Jurkat, Clone E6-1 (cell line): ENCODE measurements around the gene SPATA2.

ENCODE experiments used
- DNase-seq: peaks from one replicate; pipeline ENCODE4 v3.0.0-alpha.2; 2011; ENCODE audit warnings: low read depth, low spot score
- H3K4me3 ChIP-seq: 2 replicates; pipeline ENCODE4 v1.5.1; 2011; ENCODE audit warnings: mild to moderate bottlenecking, low read length, control low read depth, moderate library complexity

SPATA2 gene

DNA sequence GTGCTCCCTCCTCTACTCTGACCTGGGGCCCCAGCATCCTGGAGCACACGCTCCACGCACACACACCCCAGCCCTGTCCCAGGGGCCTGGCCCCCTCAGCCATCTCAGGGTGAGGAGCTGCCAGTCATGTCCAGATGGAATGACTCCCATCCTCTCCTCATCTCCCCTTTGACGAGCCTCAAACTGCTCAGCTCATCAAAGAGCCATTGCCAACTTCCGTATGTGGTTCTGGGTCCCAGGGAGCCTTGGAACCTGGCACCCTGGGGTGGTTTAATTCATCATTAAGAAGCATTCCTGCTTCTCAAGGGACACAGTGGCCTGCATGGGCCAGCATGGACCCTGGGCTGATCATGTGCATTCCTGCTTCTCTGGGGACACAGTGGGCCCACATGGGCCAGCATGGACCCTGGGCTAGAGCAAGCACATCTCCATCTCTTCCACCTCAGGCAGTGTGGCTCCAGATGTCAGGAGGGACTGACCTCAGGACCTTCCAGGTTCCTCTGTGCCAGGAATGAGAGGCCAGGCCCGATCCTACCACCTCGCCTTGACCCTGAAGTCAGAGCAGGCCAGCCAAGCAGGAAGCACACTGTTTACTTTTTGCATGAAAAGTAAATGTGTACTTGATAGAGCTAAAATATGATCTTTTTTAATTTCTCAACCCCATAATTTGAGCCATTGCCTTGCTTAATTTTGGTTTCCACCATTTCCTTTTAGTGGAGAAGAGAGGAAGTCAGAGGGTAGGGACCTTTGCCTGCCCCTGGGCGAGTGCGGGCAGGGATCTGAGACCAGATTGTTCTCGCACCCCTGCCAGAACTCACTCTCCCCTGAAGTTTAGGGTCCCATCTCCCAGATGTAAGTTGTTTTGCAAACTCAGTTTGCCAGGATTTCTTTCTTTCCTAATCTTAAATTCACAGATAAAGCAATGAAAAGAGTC lies 26.1 kb downstream of the SPATA2 start:
- no peak overlapping the region for H3K4me3 ChIP-seq
- DNase-seq: no peak

DNA sequence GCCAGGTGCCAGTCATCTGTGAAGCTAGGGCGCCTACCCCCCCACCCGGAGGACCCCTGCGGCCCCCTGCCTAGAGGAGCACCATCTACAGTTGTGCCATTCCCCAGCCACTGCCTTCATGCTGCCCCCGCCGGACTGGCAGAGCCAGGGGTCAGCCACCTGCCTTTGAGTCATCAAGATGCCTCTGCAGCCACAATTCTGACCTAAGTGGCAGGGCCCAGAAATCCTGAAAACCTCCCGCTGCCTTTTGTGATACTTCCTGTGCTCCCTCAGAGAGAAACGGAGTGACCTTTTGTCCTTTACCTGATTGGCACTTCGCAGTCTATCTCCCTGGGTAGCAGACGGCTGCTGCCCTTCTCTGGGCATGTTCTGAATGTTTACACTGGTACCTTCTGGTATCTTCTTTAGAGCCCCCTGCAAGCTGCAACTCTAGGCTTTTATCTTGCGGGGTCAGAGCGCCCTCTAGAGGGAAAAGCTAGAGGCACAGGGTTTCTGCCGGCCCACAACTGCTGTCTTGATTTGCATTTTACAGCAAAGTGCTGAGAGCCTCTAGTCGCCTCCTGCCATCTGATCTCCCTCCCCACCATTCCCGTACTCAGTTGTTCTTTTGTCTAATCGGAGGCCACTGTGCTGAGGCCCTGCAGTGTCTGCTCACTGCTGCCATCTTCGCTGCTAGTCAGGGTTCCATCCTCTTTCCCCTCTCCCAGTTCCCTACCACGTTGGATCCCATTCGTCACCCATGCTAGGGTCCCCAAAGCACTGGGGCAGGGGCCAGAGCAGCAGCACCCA lies 26.9 kb downstream of the SPATA2 start:
- no peak overlapping the region for H3K4me3 ChIP-seq
- DNase-seq: peak; percentile 48

DNA sequence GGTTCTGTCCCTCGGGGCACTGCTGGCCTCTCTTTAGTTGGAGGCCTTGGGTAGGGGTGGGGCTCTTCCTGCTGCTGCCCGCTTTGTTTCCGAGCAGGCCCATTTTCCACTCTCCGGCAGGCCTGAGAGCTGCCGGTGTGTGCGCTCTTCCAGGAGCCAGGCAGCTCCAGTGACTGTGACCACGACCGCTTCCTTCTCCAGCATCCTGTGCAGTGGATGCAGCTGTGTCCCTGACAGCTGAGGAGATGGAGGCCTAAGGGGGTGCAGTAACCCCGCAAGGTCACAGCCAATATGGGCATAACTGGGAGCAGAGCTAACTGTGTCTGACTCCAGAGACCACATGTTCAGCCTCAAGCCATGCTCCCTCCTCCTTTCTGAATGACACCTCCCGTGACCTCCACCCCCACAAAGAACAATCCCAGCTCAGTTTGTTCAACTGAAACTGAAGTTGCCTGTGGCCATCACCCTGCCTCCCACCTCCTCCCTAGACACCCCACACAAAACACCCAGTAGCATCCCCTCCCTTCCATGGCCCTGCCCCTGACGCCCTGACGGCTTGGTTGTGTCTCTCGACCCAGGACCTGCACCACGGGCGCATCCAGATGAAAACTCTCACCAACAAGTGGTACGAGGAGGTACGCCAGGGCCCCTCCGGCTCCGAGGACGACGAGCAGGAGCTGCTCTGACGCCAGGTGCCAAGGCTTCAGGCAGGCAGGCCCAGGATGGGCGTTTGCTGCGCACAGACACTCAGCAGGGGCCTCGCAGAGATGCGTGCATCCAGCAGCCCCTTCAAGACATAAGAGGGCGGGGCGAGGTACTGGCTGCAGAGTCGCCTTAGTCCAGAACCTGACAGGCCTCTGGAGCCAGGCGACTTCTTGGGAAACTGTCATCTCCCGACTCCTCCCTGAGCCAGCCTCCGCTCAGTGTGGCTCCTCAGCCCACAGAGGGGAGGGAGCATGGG lies 27.8 kb downstream of the SPATA2 start:
- no peak overlapping the region for H3K4me3 ChIP-seq
- DNase-seq: no peak

DNA sequence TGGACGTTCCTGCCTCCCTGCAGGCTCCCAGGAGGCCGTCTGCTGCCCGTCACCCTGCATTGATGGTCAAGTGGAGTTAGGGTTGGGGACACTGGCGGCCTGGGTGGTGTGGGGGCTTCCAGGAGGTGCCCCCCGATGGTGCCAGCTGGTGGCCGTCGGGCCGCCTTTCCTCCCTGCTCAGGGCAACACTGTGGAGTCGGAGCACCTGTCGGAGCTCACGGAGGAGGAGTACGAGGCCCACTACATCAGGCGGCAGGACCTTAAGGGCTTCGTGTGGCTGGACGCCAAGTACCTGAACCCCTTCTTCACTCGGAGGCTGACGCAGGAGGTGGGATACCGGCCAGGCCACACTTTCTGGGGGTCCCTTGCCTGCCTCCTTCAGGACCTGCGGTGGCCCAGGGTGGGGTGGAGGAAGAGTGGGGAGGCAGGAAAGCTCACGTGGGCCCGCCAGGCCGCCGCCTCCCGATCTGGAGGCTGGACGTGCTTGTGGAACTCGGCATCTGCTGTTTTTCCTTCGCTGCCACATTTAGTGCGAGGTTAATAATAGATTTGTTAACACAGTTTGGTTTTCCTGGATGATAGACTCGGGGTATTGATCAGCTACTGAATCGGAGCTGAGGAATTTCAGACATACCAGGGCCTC lies 28.6 kb downstream of the SPATA2 start:
- no peak for DNase-seq
- no peak overlapping the region for H3K4me3 ChIP-seq

DNA sequence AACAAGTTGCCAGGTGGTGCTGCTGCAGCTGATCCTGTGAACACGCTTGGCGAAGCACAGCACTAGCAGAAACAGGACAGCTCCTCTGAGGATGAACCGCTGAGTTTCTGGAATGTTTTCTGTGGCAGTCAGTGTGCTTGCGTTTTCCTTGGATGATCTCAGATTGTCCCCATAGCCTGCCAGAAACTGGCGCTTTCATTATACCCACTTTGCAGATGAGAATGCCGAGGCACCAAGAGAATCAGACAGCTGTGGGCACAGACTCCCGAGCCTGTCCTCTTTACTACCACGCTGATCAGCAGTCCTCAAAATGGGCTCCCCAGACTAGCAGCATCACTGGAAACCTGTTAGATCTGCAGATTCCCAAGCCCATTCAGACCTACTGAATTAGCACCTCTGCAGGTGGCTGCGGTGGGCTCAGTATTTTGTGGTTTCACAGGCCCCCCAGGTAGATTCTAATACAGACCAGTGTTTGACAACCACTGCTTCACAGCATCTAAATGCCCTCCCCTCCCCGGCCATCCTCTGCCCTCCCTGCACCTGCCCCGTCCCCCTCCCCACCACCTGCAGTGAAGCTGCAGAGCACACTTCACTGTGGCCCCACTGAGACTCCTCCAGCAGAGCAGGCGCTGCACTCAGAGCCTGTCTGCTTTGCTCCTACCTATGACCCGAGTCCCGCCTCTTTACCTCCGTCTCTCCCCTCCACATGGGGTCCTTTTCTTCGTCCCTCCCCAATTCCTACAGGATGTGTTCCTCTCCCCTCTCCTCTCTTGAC lies 29.6 kb downstream of the SPATA2 start:
- DNase-seq: no peak
- no peak overlapping the region for H3K4me3 ChIP-seq

DNA sequence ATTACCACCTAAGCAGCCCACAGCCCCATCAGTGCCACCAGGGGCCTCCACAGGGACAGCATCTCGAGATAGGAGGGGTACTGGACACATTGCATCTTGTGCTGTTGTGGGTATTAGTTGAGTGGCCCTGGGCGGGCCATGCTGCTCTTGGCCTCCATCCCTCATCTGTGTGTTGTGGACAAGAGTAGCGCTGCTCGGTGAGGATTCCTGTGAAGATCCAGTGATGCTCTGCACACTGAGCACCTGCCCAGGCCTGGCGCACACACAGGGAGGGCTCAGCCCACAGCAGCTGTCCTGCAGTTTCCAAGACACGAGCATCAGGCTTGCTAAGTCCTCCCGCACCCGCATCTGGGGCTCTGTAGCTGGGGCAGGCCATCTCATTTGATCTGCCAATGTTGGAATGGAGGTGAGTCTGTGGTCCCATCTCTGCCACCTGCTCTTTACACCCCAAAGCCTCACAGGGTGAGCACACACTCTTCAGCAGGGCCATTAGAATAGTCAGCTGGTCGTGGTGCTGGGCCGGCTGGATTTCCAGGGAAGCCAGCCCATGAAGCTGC lies 32.0 kb downstream of the SPATA2 start:
- no peak overlapping the region for H3K4me3 ChIP-seq
- DNase-seq: no peak

DNA sequence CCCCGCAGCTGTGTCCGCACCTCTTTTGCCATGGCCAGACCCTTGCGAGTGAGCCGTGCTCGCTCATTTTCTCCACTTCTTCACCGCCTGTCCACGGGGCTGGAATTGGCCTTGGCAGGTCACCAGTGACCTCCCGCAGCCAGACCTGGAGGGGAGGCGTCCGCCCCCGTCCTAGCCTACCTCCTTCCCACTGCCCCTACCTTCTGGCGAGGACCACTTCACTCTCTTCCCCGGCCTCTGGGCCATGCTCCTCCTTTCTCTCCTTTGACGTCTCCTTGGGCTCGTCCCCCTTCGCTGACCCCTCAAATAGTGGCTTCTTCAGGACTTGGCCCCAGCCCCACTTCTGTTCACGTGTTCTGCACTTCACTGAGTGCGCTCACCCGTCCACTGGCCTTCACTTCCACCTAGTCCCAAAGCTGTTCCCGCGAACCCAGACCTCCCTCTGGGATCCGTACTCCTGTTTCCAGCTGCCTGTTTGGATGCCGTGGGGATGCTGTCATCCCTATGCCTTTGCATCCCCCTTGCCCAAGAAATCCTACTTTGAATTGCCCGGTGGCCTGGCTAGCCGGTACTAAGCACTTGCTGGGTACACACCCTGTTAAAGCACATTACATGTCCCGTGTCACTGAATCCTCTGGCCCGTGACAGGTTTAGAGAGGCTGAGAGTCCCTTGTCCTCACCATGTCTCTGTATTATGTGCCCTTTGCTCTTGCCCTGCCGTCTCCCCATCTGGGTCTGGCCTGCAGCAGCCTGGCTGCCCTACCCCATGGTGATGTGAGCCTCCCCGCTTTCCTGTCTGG lies 33.0 kb downstream of the SPATA2 start:
- DNase-seq: no peak
- no peak overlapping the region for H3K4me3 ChIP-seq

DNA sequence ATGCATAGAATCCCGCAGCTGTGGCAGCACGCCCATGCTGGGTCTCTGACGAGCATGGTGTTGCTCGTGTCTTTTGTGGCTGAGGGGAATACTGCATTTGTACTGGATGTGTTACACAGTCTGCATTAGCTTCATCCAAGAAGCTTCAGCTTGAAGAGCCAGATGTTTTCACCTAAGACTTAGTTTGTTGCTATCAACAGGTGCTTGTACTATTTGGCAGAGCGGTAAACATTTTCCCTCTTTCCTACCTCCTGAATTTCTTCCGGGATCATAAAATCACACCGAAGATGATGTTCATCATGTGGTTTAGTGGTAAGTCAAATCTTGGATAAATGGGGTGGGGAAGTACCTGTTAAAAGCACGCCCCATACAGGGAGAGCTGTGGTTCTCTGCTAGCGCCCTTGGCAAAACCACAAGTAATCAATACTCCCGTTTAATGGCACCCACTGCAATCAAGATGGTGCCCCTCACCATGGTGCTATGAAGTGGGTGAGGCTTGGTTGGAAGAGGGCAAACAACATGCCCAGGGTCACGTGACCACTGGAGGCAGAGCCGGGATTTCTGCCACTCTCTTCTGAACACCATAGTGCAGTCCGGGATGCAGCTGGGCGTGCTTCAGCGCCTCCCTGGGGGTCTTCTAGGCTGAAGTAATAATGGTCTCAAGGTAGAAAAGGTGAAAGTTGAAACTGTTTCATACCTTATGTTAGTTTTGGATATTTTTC lies 34.4 kb downstream of the SPATA2 start:
- no peak for DNase-seq
- no peak overlapping the region for H3K4me3 ChIP-seq

DNA sequence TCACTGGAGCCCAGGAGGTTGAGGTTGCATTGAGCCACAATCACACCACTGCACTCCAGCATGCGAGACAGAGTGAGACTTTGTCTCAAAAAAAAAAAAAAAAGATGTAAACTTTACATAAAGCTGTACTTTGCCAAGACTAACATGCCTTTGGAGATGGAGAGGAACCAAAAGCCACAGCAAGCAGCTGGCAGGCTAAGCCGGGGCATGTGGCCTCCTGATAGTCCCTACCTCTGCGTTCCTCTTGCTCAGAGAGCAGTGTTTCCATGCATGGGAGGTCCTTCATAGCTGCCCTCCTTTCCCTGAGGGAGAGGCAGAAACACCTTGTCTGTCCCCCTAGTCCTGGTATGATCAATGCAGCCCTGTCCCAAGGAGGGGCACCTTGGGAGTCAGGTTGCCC lies 35.2 kb downstream of the SPATA2 start:
- H3K4me3 ChIP-seq: no peak overlapping the region
- no peak for DNase-seq

DNA sequence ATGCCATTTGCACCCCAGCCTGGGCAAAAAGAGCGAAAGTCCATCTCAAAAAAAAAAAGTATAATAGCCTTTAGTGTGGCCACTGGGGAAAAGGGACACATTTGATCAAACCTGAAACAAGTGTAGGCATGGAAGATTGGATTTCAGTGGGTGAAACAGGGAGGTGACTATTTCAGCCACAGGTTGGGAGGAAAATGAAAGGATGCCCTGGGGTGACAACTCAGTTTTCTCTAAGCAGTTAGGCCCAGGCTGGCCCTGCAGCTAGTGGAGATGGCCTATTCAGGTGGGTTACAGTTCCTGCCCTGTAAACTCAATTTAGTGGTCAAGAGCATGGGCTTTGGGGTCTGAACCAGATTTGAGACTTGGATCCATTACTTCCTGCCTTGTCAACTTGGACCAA lies 36.4 kb downstream of the SPATA2 start:
- DNase-seq: no peak
- H3K4me3 ChIP-seq: no peak overlapping the region

DNA sequence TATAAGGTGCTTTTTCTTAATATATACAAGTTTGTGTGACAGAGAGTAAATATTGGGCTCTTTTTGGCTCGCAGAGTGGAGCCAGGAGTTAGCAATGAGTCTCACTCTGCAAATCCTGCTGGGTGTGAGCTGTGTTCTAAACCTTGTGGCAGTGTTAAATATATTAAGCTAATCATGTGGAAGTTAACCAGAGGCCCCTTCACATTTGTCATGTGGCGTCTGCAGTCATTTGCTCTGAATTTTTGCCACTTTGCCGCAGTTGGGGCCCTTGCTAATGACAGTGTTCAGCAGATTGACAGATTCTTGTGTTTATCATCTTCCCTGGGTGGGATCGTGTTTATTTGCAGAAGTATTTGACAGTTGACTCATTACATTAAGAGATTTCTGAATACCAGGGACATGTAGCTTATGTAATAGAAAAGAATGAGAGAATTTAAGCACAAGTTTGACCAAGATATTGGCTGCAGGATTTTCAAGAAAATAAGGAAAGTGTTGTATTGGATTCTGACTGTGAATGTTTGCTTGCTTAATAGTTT lies 37.9 kb downstream of the SPATA2 start:
- no peak overlapping the region for H3K4me3 ChIP-seq
- no peak for DNase-seq

DNA sequence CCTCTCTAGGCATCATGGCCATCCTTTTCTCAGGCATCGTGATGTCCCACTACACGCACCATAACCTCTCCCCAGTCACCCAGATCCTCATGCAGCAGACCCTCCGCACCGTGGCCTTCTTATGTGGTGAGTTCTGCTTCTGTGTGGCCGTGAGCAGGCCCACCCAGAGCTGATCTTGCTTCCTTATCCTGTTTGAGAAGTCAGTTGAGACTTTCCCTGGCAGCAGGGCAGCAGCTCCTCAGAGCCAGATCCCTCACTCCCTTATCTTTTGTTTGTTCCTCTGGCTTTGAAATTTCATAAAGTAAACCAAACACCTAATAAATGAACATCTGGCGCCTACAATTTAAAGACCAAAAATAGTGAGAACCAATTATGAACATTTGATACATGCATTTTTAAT lies 40.6 kb downstream of the SPATA2 start:
- H3K4me3 ChIP-seq: no peak overlapping the region
- DNase-seq: no peak

DNA sequence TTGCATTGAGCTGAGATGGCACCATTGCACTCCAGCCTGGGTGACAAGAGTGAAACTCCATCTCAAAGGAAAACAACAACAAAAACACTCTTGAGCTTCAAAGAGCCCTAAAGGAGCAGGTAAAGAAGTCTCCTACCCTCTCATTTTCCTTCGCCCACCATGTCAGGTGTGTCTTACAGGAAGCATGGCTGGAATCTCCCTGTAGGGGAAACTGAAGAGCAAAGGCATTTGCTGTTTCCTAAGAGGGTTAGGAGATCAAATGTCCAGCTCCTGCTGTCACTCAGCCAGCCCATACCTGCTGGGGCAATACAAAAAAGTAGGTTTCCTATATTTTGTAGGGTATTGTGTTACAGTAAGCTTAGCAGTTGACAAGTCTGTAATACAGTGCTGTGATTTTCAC lies 43.3 kb downstream of the SPATA2 start:
- H3K4me3 ChIP-seq: no peak overlapping the region
- DNase-seq: no peak

DNA sequence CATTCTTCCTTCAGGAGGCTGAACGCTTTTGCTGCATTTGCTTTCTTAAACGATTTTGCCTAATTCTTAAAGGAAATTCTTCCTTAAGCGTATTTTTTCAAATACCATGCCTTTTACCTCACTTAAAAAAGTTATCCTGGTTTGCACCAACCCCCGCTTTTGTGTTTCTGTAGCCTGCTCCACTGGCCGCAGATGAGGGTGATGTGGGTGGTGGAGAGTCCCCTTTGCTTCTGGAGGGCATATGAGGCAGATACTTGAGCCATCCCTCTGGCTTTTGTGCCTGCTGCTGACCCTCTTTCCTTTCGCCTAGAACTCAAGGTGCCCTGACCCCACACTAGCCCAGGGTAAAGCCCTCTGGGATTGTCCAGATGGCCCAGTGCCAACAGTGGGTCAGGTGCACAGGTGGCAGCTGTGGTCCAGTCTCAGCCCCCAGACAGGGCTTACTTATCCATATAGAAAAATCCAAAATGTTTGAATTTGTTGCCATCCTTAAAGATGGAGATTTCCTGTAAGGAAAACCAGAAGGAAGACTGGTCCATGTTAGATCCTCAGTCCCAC lies 43.9 kb downstream of the SPATA2 start:
- H3K4me3 ChIP-seq: no peak overlapping the region
- no peak for DNase-seq

DNA sequence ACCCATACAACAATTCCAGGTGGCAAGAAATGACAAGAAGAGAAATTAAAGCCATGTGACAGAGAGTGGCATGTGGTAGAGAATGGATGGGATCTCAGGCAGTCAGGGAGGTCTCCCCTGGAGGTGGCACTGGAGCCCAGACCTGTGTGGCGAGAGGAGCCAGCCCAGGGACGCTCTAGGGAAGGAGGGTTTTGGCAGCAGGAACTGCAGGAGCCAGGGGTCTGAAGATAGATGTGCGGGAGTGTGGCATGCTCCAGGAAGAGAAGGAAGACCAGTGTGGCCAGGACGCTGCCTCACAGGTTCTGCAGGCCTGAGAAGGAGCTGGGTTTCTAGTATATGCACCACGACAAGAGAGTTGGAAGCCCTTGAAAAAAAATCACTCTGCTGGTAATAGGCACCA lies 45.1 kb downstream of the SPATA2 start:
- DNase-seq: no peak
- H3K4me3 ChIP-seq: no peak overlapping the region

DNA sequence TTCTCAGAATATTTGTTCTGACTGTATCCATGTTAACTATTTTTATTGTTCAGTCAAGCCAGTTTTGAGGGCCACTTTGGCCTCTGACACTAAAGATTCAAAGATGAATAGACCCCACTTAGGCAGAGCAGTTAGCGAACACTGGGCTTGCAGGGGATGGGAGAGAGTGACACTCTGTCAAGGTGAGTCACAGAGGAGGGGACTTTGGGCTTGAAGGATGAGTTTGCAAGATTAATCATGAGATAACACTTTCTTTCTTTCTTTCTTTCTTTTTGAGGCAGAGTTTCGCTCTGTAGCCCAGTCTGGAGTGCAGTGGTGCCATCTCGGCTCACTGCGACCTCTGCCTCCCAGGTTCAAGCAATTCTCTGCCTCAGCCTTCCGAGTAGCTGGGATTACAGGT lies 46.4 kb downstream of the SPATA2 start:
- no peak overlapping the region for H3K4me3 ChIP-seq
- no peak for DNase-seq
